HG02588 (cell line): ENCODE data around the gene NUDT13.
"Not testable (repeated sequence)": the region's sequence is repeated elsewhere in the genome, so short reads cannot be mapped to it uniquely, and the experiment has no call there.

Source experiments
- ATAC-seq: cut with Tn5 transposase; IDR thresholded peaks from one replicate; pipeline ENCODE4 v1.9.1; 2021; ENCODE audit warnings: mild to moderate bottlenecking, moderate library complexity; ENCODE audit not compliant: unreplicated experiment

The NUDT13 gene

GRCh38 chr10:73097305-73097670, 13.0 kb upstream of the NUDT13 start:
- no peak for ATAC-seq

- ATAC-seq, result no peak
Measured at GRCh38 chr10:73099141-73099540, 11.1 kb upstream of the NUDT13 start.

DNA sequence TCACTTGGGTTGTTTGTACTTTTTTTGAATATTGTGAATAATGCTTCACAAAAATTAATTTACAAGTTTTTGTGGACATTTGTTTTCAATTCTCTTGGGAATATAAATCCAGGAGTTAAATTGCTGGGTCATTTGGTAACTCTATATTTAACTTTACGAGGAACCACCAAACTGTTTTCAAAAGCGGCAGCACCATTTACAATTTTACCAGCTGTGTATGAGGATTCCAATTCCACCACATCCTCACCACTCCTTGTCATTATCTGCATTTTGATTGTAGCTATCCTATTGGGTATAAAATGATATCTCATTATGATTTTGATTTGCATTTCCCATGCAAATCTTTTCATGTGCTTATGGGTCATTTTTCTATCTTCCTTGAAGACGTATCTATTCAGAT, 4.0 kb upstream of the NUDT13 start:
- ATAC-seq, result no peak

- ATAC-seq, result not testable (repeated sequence)
Measured at GRCh38 chr10:73109248-73109652, 1.0 kb upstream of the NUDT13 start.

- not testable (repeated sequence) for ATAC-seq
Measured at GRCh38 chr10:73112032-73112431, 1.8 kb downstream of the NUDT13 start.

- no peak for ATAC-seq
Measured at GRCh38 chr10:73113551-73113950, 3.3 kb downstream of the NUDT13 start.

DNA sequence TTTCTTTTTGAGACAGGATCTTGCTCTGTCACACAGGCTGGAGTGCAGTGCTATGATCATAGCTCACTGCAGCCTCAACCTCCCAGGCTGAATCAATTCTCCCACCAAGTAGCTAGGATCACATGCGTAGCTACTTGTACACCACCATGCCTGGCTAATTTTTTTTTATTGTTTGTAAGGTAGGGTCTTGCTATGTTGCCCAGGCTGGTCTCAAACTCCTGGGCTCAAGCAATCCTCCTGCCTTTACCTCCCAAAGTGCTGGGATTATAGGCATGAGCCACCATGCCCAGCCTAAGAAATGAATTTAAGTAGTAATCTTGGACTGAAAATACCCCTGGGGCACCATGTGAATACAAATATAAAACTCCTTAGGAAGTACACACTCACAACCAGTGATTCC, 5.8 kb downstream of the NUDT13 start:
- ATAC-seq, result no peak

GRCh38 chr10:73117976-73118743, 7.9 kb downstream of the NUDT13 start:
- peak; percentile 71 for ATAC-seq

DNA sequence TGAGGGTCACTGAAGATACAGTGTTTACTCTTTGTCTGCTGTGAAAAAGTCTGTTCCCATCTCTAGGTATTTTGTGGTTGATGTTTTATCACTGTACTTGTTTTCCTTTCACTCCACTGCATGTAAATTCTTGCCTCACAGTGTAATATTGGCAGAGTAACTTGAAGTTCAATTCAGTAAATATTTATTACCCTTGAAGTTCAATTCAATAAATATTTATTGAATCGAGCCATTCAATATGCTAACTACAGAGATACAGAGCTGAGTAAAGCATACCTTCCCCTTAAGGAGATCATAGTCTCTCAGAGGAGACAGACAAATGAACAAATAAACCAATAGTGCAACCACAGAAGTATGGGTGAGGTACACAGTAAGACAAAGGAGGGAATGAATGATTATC, 9.2 kb downstream of the NUDT13 start:
- ATAC-seq, result no peak

DNA sequence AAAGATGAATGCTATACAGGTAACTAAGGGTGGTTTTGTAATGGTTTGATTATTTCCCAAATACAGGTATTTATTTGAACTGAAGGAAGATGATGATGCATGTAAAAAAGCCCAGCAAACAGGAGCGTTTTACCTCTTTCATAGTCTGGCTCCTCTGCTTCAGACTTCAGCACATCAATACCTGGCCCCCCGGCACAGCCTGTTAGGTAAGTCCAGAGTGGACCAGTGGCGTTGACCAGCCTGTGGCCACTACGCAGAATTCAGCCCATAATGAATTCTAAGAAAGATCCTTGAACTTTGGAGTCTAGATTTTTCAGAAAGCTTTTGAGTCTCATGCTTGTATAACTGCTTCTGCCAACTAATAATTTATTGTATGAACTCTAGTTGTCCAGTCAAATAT, 9.7 kb downstream of the NUDT13 start:
- no peak for ATAC-seq

- ATAC-seq, result no peak
Measured at GRCh38 chr10:73126343-73126742, 16.1 kb downstream of the NUDT13 start.

DNA sequence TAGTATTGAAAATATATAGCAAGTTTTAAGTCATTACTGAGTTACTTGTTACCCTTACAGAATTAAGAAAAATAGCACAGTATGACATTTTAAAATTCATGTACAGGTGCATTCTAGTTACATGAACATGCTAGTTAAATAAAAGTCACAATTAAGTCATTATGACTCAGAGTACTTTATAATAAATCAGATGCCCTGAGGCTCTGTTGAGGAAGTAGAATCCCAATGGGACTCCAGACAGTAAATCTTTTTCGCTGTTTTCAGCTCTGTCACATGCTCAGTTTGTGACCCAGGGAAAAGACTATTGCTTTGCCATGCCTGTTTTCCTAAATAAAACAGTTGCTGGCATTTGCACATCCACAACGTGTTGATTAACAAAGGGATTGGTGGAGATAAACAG, 21.0 kb downstream of the NUDT13 start:
- ATAC-seq, result no peak

- ATAC-seq, result no peak
Measured at GRCh38 chr10:73131913-73132686, 21.8 kb downstream of the NUDT13 start.

DNA sequence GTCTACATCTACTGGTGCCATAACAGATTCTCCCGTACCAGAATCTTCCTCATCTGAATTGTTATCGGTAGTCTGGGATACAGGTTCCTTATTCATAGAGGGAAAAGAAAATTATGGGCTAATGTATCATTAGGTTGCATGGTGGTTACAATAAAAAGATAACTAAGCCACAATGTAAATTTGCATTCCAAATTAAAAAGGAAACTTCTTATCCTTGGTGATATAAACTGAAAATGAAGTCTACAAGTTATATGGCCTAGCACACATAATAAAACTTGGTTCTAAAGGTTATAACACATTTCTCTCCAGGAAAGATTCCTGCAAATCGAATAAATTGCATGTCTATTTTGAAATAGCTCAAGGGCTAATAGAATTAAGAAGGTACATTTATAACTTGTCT, 24.5 kb downstream of the NUDT13 start:
- no peak for ATAC-seq

GRCh38 chr10:73136627-73137026, 26.4 kb downstream of the NUDT13 start:
- ATAC-seq, result no peak

DNA sequence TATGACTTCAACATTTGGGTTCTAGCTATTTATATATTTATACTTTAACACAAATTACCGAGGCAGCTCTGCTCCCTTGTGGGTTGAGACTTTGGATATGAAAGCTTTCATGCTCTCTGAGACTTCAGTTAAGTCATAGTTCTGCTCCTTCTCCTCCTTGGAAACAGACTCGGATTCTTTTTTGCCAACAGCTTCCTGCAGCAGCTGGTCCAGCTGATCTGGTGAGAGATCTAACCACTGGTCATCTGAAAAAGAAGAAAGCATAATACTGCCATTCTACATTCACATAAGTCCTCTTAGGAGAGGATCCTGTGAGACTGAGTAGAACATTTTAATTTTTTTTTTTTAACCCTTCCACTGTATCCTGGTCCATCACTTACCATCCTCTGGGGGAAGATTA, 29.0 kb downstream of the NUDT13 start:
- no peak for ATAC-seq

DNA sequence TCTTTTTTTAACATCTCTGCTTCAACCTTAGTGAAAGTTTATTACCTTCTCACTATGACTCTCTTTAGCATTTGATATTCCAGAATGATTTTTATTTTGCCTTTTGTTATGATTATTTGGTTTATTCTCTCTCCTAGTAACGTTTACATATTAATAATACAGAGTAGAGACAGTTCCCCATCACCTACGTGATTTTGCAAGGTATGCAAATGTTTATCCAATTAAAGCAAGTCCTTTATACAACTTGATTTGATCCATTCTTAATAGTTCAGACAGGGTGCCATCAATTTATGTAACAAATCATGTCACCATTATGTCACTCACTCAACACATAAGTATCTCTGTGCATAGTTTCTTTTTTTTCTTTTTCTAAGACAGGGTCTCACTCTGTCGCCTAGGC, 31.3 kb downstream of the NUDT13 start:
- no peak for ATAC-seq

DNA sequence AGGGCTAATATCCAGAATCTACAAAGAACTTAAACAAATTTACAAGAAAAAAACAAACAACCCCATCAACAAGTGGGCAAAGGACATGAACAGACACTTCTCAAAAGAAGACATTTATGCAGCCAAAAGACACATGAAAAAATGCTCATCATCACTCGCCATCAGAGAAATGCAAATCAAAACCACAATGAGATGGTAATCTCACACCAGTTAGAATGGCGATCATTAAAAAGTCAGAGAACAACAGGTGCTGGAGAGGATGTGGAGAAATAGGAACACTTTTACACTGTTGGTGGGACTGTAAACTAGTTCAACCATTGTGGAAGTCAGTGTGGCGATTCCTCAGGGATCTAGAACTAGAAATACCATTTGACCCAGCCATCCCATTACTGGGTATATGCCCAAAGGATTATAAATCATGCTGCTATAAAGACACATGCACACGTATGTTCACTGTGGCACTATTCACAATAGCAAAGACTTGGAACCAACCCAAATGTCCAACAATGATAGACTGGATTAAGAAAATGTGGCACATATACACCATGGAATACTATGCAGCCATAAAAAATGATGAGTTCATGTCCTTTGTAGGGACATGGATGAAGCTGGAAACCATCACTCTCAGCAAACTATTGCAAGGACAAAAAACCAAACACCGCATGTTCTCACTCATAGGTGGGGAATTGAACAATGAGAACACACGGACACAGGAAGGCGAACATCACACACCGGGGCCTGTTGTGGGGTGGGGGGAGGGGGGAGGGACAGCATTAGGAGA, 40.6 kb downstream of the NUDT13 start:
- not testable (repeated sequence) for ATAC-seq

DNA sequence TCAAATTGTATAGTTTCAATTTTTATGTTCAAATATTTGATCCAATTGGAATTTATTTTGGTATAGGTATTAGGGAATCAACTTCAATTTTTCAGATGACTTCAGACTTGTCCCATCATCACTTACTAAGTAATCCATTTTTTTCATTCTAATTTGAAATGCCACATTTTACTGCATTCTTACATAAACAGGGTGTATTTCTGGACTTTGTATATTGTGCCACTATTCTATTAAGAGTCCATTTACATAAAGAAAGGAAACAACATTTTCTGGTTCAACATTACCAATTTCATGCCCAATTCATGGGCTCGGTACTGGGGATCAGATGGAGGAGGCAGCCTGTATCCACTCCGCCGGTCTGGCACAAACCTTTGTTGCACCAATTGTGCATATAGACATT, 41.8 kb downstream of the NUDT13 start:
- ATAC-seq, result no peak

DNA sequence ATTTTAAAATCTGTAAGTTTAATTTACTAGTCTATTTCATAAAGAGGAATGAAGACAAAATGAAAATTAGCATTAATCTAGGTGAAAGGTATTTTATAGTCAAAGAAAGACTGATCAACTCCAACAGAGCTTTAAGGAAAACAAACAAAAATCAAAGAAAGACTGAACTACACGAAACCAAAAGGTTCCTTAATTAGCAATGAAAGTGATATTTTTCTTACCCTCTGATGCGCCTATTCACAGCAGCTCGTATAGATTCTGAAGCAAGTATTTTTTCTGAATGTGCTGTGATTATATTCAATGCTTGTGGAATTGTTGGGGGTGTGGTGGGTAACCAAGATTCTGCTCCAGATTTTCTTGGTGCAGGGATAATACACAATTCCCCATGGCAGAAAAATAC, 45.8 kb downstream of the NUDT13 start:
- ATAC-seq, result no peak

DNA sequence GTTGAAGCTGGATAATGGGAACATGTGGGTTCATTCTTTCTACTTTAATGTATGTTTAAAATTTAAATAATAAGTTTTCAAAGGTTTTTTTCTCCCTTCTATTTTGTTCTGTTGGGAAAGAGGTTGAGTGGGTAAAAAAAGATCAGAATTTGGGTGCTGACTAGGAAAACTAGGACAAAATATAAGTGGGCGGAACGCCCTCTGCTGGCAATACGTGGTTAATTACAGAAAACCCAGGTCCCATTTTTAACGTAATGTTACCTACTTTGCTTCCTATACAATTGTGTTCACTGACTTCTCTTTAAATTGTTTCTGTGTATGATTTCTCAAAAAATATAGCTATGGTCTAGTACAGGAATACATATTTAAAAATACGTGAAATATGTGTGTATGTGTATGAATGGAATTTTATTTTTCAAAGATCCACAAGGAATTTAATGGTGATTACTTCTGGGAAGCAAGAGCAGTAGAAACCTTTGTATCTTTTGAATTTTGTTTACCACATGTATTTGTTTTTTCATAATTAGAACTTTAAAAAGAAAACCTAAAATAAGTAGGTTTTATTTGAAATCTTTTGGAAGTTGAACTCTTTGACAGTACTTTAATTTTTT, 48.9 kb downstream of the NUDT13 start:
- ATAC-seq, result no peak
